Tibial nerve (tissue), 4 donors: ENCODE measurements around the gene WDR27. TPM values are rescaled to one million over a fixed set of nuclear protein-coding genes. Genes with fewer than 3 reads are reported as not detected.
"Not testable (repeated sequence)": the region's sequence is repeated elsewhere in the genome, so short reads cannot be mapped to it uniquely, and the experiment has no call there.

Source experiments
- DNase-seq, 2 donors: peaks; one replicate each; pipeline ENCODE4 v3.0.0-alpha.2; 2019; ENCODE audit warnings: low spot score in 2 of 2
- H3K27ac ChIP-seq, 4 donors: fragments of 200-600 bp; sonication (generic) in 3 of 4; one replicate each; pipeline ENCODE4 v1.5.1; 2017 to 2019; ENCODE audit warnings: mild to moderate bottlenecking in 1 of 4
- H3K27me3 ChIP-seq, 2 donors: fragments of 200-600 bp; sonication (generic) in 1 of 2; one replicate each; pipeline versions ENCODE4 v1.5.1 to v1.6.0; 2017 to 2019
- H3K36me3 ChIP-seq, 3 donors: fragments of 200-600 bp; sonication (generic); one replicate each; pipeline ENCODE4 v1.5.1; 2018 to 2019
- H3K4me1 ChIP-seq, 4 donors: fragments of 200-600 bp; sonication (generic) in 3 of 4; one replicate each; pipeline ENCODE4 v1.5.1; 2017 to 2019
- H3K4me3 ChIP-seq, 4 donors: fragments of 200-600 bp; sonication (generic) in 3 of 4; one replicate each; pipeline ENCODE4 v1.5.1; 2017 to 2019; ENCODE audit warnings: mild to moderate bottlenecking in 1 of 4, moderate library complexity in 1 of 4
- H3K9me3 ChIP-seq, 4 donors: fragments of 200-600 bp; sonication (generic) in 3 of 4; one replicate each; pipeline ENCODE4 v1.5.1; 2017 to 2019
- EP300 ChIP-seq, 2 donors: sonication (generic); formaldehyde crosslinking; IDR thresholded peaks; one replicate each; pipeline ENCODE4 v1.6.1; 2017; ENCODE audit warnings: antibody characterized with exemption in 2 of 2, mild to moderate bottlenecking in 1 of 2
- POLR2A ChIP-seq, 2 donors: fragments of 450-650 bp; IDR thresholded peaks; one replicate each; pipeline ENCODE4 v1.6.1; 2017; ENCODE audit warnings: antibody characterized with exemption in 2 of 2, mild to moderate bottlenecking in 2 of 2, moderate library complexity in 2 of 2
- WGBS, 2 donors: methylation state at CpG; one replicate each; pipeline ENCODE4 v1.1.5; 2018; 5-methylcytosine and 5-hydroxymethylcytosine counted together
- total RNA-seq, 4 donors: library from RNA; depleted of rRNA; stranded (reverse); fragments of >200 nt; gene quantifications; one replicate each; pipeline ENCODE4 v1.1.0, GENCODE V29; 2016
- TF ChIP-seq, protein P1 (sequence below), 5 experiments: fragments of 200-600 bp in 3 of 5; fragments of 450-650 bp in 2 of 5; sonication (generic) in 3 of 5; IDR thresholded peaks; one replicate each; pipeline ENCODE4 v1.5.1; 2016 to 2019; ENCODE audit warnings: antibody characterized with exemption in 5 of 5, mild to moderate bottlenecking in 3 of 5, moderate library complexity in 2 of 5

The WDR27 gene
- total RNA-seq, 4 donors from 2014 or later, result 33.9 to 57.5 (median 52.5) TPM

DNA sequence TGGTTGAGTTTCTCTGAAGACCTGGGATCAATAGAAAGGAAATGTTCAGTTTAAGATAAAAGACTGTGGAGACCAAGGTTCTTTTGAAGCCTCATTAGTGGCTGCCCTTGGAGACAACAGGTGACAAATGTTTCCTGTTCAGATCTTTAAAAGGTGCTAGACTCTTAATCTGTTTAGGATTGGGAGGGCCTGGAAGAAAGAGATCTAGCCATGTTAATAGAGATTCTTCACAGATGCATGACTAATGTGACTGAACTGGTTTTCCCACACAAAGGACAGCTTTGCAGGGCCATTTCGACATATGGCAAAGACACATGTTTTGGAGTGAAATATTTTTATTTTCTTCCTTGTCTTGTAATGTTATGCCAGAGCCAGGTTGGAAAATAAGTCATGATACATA is 82.2 kb downstream of the WDR27 start:
- Histone ChIP-seq H3K36me3 (peaks cover 0 to 24% (median 0%) of the 10 kb centered on the region in 3 donors), H3K4me3 (no peak overlapping the region), H3K27me3 (no peaks in the 10 kb centered on the region), H3K4me1 (no peaks in the 10 kb centered on the region), H3K27ac (no peak overlapping the region), H3K9me3 (no peaks in the 10 kb centered on the region)
- no peak for TF ChIP-seq POLR2A (IDR thresholded peaks at IDR 0.05)
- TF ChIP-seq, protein P1, sequence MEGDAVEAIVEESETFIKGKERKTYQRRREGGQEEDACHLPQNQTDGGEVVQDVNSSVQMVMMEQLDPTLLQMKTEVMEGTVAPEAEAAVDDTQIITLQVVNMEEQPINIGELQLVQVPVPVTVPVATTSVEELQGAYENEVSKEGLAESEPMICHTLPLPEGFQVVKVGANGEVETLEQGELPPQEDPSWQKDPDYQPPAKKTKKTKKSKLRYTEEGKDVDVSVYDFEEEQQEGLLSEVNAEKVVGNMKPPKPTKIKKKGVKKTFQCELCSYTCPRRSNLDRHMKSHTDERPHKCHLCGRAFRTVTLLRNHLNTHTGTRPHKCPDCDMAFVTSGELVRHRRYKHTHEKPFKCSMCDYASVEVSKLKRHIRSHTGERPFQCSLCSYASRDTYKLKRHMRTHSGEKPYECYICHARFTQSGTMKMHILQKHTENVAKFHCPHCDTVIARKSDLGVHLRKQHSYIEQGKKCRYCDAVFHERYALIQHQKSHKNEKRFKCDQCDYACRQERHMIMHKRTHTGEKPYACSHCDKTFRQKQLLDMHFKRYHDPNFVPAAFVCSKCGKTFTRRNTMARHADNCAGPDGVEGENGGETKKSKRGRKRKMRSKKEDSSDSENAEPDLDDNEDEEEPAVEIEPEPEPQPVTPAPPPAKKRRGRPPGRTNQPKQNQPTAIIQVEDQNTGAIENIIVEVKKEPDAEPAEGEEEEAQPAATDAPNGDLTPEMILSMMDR (IDR thresholded peaks at IDR 0.05), result no peak
- no peak for TF ChIP-seq EP300 (IDR thresholded peaks at IDR 0.05)
- 87 to 98% methylated on average over 1 of the region's 1 CpG for WGBS, 2 donors
- no peak for DNase-seq

DNA sequence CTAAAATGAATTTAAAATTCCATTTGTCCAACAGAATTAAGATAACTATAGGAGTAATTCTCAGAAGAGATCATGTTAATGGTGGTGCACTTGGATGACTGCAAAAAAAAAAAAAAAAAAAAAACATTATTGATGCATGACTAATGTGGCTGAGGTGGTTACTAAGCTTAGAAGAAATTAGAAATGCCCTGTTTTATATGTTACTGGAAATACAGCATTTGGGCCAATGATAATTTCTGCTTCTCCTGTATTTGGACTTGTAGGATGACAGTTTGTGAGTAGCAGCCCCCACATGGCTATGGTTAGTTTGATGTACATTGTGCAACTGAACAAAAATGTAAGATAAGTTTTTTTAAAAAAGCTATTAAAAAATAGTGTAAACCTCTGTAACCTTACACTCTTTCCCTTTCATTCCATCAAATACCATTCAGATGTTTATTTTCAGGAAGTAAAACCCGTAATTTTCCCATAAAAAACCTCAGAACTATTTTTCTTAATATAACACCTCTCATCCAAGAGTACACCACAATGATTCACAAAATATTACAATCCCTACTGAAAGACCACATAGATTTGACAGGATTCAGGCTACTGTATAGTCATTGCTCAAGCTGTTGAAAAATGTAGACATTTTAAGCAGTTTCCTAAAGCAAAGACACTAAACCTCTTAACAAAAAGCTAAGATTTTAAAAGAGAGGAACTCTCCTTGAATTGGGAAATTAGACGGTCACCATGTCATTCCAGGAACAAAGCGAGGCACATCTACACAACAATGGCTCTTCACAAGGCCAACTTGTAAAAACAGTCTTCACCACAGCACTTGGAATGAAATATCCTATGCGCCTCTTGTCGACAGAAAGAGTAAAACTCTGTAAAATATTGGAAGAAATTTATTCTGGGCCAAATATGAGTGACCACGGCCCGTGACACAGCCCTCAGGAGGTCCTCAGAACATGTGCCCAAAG is 83.0 kb downstream of the WDR27 start:
- TF ChIP-seq EP300 (IDR thresholded peaks at IDR 0.05), result no peak
- TF ChIP-seq, protein P1 (IDR thresholded peaks at IDR 0.05), result no peak
- no peak for TF ChIP-seq POLR2A (IDR thresholded peaks at IDR 0.05)
- Histone ChIP-seq H3K27me3 (no peaks in the 10 kb centered on the region), H3K4me3 (no peak overlapping the region), H3K9me3 (no peaks in the 10 kb centered on the region), H3K36me3 (peaks cover 0 to 16% (median 0%) of the 10 kb centered on the region in 3 donors), H3K27ac (no peak overlapping the region), H3K4me1 (no peaks in the 10 kb centered on the region)
- DNase-seq, result no peak
- WGBS, 2 donors, result 79 to 82% methylated on average over 7 of the region's 7 CpGs

GRCh38 chr6:169617562-169617961 is 84.3 kb downstream of the WDR27 start:
- WGBS, 2 donors, result 93% methylated on average over 7 of the region's 7 CpGs
- Histone ChIP-seq H3K9me3 (no peaks in the 10 kb centered on the region), H3K4me1 (no peaks in the 10 kb centered on the region), H3K4me3 (no peak overlapping the region), H3K27ac (no peak overlapping the region), H3K27me3 (no peaks in the 10 kb centered on the region), H3K36me3 (peaks cover 0 to 21% (median 0%) of the 10 kb centered on the region in 3 donors)
- DNase-seq, result no peak
- TF ChIP-seq POLR2A (IDR thresholded peaks at IDR 0.05) (no peak), EP300 (IDR thresholded peaks at IDR 0.05) (no peak)
- TF ChIP-seq, protein P1 (IDR thresholded peaks at IDR 0.05), result no peak

DNA sequence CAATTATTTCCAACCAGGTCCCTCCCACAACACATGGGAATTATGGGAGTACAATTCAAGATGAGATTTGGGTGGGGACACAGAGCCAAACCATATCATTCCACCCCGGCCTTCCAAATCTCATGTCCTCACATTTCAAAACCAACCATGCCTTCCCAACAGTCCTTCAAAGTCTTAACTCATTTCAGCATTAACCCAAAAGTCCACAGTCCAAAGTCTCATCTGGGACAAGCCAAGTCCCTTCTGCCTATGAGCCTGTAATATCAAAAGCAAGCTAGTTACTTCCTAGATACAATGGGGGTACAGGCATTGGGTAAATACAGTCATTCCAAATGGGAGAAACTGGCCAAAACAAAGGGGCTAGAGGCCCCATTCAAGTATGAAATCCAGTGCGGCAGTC is 93.2 kb downstream of the WDR27 start:
- not testable (repeated sequence) for DNase-seq
- 92 to 94% methylated on average over 2 of the region's 2 CpGs for WGBS, 2 donors

GRCh38 chr6:169604076-169604475 is 97.8 kb downstream of the WDR27 start:
- Histone ChIP-seq H3K4me1 (no peaks in the 10 kb centered on the region), H3K27ac (no peak overlapping the region), H3K9me3 (no peaks in the 10 kb centered on the region), H3K36me3 (peaks cover 0 to 47% (median 0%) of the 10 kb centered on the region in 3 donors), H3K4me3 (no peak overlapping the region), H3K27me3 (no peaks in the 10 kb centered on the region)
- TF ChIP-seq EP300 (IDR thresholded peaks at IDR 0.05) (no peak), POLR2A (IDR thresholded peaks at IDR 0.05) (no peak)
- TF ChIP-seq, protein P1 (IDR thresholded peaks at IDR 0.05), result no peak
- no peak for DNase-seq
- WGBS, 2 donors, result 66 to 85% methylated on average over 1 of the region's 1 CpG

More for the DNA sequence above, 93.2 kb downstream of the WDR27 start:
- H3K9me3 ChIP-seq, H3K4me3 ChIP-seq, H3K27me3 ChIP-seq, H3K4me1 ChIP-seq, H3K27ac ChIP-seq: not testable (repeated sequence)
- peaks cover 0 to 56% (median 0%) of the 10 kb centered on the region in 3 donors for H3K36me3 ChIP-seq

GRCh38 chr6:169601129-169601528 is 100.7 kb downstream of the WDR27 start:
- not testable (repeated sequence) for H3K4me3 ChIP-seq, DNase-seq, H3K9me3 ChIP-seq, H3K27ac ChIP-seq, H3K27me3 ChIP-seq, H3K4me1 ChIP-seq
- peaks cover 0 to 41% (median 0%) of the 10 kb centered on the region in 3 donors for H3K36me3 ChIP-seq
- 90 to 93% methylated on average over 1 of the region's 1 CpG for WGBS, 2 donors
